T follicular helper cell (primary cell): ENCODE measurements around the gene BTBD9.
"Not testable (repeated sequence)": the region's sequence is repeated elsewhere in the genome, so short reads cannot be mapped to it uniquely, and the experiment has no call there.

ENCODE experiments used
- DNase-seq: peaks from one replicate; pipeline ENCODE4 v3.0.0-alpha.2; 2020; ENCODE audit warnings: low read depth

The BTBD9 gene

GRCh38 chr6:38387461-38387860, 252.3 kb downstream of the BTBD9 start:
- no peak for DNase-seq

GRCh38 chr6:38378801-38379200, 260.9 kb downstream of the BTBD9 start:
- DNase-seq: no peak

- no peak for DNase-seq
These were observed 263.8 kb downstream of the BTBD9 start for GRCh38 chr6:38375937-38376336.

DNA sequence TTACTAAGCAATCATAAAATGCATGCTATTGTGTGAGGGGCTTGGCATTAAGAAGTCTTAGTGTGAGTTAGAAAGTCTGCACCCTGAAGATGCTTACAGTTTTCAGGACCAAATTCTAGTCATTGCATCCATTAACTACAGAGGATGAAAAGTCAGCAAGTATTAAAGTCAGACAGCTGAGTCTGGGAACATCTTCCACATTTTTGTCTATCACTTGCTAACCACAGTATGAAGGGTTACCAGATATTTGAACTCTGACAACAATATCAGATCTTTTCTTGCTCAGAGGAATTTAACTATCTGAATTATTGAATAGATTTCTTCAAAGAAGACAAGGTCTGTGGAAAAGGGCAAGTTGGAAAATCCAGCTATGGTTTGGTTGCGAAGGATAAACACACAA, 264.4 kb downstream of the BTBD9 start:
- DNase-seq: no peak

- DNase-seq: no peak
These were observed 267.8 kb downstream of the BTBD9 start for GRCh38 chr6:38371881-38372280.

- no peak for DNase-seq
These were observed 268.8 kb downstream of the BTBD9 start for GRCh38 chr6:38370653-38371601.

DNA sequence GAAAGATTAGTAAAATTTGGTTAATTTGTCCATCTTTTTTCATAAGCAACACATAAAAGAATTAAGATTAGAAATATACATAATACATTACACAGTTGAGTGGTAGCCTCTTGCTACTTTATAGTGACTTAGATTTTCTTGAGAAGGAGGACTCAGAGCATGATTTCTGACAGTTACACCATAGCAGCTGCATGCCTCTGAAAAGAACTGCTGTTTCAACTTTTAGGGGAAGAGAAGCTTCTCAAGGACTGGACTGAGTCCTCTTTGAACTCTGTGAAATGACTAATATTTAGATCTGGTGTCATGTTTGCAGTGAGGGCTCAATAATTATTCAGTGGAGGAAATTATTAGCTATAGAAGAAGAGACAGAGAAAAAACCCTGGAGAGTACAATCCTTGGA, 272.5 kb downstream of the BTBD9 start:
- no peak for DNase-seq

- DNase-seq: no peak
These were observed 273.5 kb downstream of the BTBD9 start for GRCh38 chr6:38366234-38366633.

DNA sequence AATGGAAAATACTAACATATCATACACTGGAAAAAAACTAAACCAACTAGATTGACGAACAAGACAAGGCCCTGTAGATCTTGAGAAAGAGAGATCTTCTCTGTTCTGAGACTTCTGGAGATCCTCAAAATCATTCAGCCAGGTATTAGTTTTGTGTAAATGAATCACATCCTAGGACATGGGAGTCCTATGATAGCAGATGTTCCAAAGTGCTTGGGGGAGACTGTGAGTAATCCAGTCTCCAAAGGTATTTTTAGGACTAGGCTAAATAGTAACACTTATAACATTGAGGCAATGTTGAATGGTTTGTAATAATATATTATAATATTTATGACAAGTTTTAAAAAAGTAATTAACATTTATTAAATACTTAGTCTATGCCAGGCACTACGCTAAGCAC, 275.0 kb downstream of the BTBD9 start:
- no peak for DNase-seq

GRCh38 chr6:38364127-38364526, 275.6 kb downstream of the BTBD9 start:
- DNase-seq: no peak

- DNase-seq: no peak
These were observed 284.2 kb downstream of the BTBD9 start for GRCh38 chr6:38355519-38355918.

DNA sequence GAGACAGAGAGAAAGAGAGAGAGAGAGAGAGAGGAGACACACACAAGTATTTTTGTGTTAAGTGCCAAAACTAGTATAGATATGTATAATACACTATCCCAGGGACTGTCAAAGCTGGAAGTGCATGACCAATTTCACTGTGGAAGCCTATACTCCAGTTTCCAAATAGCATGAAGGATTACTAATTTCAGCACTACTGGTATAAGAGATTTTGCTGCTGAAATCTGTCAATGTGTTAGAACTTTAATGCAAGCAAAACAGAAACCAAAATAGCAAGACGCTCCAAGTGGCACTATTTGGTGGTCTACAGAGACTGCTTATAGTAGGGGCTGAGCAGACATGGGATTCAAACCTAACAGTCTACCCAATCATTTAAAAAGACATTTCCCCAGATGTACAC, 284.8 kb downstream of the BTBD9 start:
- no peak for DNase-seq

GRCh38 chr6:38354037-38354381, 285.7 kb downstream of the BTBD9 start:
- DNase-seq: no peak

DNA sequence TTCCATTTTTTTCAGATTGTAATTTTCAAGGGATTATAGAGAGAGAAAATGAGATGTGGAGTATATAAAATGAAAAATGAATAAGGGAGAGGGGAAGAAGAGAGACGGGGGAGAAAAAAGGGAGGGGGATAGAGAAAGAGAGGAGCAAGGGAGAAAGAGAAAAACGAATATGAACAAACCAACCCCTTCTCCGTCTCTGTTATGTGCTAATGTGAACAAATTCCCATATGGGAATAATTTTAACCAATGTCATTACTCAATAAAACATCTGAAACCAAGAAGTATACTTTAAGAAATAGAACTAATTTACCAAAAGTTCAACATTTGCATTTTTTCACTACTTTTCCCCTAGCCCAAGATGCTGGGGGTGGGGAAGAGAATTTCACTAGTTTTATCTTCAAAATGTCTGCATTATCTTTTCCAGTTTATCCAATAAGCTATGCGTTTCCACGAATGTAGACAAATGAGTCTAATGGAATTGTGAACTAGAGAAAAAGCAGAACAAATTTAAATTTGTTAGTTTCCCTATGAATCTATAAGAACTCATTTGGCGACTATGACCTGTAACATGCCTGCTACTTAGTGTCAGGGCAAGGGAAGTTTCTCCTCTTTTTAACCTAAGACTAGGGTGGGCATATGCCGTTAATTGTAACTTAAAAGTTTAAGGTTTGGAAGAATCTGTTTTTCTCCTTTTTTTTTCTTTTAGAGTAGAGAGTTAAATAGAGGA, 286.3 kb downstream of the BTBD9 start:
- DNase-seq: no peak

GRCh38 chr6:38352636-38353035, 287.1 kb downstream of the BTBD9 start:
- no peak for DNase-seq

- DNase-seq: no peak
These were observed 288.8 kb downstream of the BTBD9 start for GRCh38 chr6:38350942-38351341.

- DNase-seq: no peak
These were observed 289.5 kb downstream of the BTBD9 start for GRCh38 chr6:38350220-38350619.

- DNase-seq: no peak
These were observed 289.9 kb downstream of the BTBD9 start for GRCh38 chr6:38349795-38350194.

- no peak for DNase-seq
These were observed 290.5 kb downstream of the BTBD9 start for GRCh38 chr6:38349221-38349620.

GRCh38 chr6:38348371-38348770, 291.4 kb downstream of the BTBD9 start:
- no peak for DNase-seq

DNA sequence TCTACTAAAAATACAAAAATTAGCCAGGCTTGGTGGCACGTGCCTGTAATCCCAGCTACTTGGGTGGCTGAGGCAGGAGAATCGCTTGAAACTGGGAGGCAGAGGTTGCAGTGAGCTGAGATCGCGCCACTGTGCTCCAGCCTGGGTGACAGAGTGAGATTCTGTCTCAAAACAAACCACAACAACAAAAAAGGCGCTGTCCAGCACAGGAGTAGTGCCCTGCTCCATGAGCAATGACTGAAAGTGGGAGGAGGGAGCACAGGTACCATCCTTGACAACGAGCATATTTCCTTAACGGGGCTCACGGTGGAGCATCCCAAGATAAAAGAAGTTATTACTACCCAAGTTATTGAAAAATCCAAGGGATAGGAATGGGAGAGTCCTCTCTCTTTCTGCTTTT, 291.9 kb downstream of the BTBD9 start:
- not testable (repeated sequence) for DNase-seq

DNA sequence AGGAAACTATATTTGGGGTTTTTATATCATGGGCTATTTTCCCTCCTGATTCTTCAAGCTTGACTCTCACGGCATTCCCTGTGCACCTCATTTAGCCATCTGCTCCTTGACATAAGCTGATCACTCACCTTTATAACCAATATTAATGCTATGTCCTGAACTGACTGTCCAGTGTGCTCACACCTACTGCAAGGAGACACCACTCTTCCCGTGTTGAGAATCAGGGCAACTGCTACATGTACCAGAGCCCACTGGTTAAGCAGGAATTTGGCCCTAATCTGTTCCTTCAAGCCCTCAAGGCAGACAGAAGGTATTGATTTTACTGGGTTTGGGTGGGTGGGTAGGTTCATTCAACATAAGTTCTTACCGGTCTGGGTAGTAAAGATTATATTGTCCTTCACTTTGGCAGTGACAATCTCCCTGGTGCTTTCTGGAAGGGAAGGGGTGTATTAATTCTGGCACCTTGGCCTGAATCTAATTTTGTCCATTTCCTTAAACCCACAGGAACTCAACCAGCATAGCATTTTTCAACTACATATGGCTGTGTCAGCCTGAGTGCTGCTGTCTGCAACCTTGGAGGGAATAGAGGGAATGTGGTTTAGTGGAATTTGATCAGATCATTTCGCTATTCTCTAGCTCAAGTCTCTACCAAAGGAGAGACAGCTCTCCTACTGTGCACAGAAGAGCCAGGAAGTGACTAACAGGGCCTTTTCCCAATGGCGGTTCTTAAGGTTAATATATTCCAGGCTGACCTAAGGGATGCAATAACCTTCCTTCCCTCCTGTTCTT, 293.2 kb downstream of the BTBD9 start:
- no peak for DNase-seq

DNA sequence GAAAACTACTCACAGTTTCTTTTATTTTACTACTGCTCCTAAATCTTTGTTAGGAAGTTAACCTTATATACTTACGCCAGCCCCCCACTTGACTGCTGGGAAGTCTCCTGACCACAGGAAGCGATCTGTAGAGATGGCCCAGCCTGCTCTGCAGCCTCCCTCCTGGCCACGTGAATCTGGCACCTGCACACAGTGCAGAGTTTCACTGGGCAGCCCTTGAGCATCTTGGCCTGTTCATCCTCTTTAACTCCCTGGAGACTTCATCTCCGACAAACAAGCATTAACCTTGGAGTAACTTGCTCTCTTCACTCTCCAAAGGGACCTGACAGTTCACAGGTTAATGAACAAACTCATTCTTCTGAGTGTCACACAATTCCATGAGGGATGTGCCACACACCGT, 294.1 kb downstream of the BTBD9 start:
- DNase-seq: no peak
